HepG2 (cell line): Measurements from ENCODE around the gene EOGT. TPM values are rescaled to one million over a fixed set of nuclear protein-coding genes. Genes with fewer than 3 reads are reported as not detected.

ENCODE experiments used
- ATAC-seq: fragments of 200-7000 bp; cut with Tn5 transposase; 3 replicates; pipeline ENCODE4 v1.9.1; 2020; ENCODE audit warnings: mild to moderate bottlenecking, moderate library complexity
- BruUV-seq: library from RNA; stranded (reverse); fragments of 400-500 nt; replicated peaks from 2 replicates; lab custom pipeline; 2021; lab: Mats Ljungman, UMichigan
- CTCF ChIA-PET: fragments of 300-600 bp; formaldehyde crosslinking; extraction: SDS; loops from one replicate; lab custom pipeline; 2021; ENCODE audit warnings: low total read pairs, inconsistent platforms, low intra/inter-chr PET ratio; lab: Yijun Ruan, JAX
- POLR2A ChIA-PET: fragments of 350-600 bp; sonication (Branson Sonifier 250); formaldehyde crosslinking; loops from one replicate; lab custom pipeline; 2020; ENCODE audit warnings: antibody characterized with exemption, inconsistent platforms; lab: Yijun Ruan, JAX
- DNase-seq: peaks from one replicate; pipeline ENCODE4 v3.0.0-alpha.2; 2015; ENCODE audit warnings: low spot score
- FAIRE-seq: peaks from 3 replicates; lab custom pipeline; 2011; peaks lifted over from hg19 to GRCh38; lab: Jason Lieb, UNC
- H2AFZ ChIP-seq: one replicate; pipeline ENCODE4 v1.6.1; 2011; ENCODE audit warnings: low read length, inconsistent platforms
- H3K27ac ChIP-seq: fragments of 300-600 bp; 3 replicates; pipeline ENCODE4 v1.8.0; 2011; ENCODE audit warnings: mixed run types, mild to moderate bottlenecking, mixed read lengths, low read length, inconsistent platforms; ENCODE audit not compliant: insufficient read depth; ENCODE audit errors: extremely low read length
- H3K27me3 ChIP-seq, 2 experiments: fragments of 200-600 bp in 1 of 2; 2 replicates in 1 of 2; 3 replicates in 1 of 2; pipeline versions ENCODE4 v1.6.0 to v1.8.0; 2011; ENCODE audit warnings: low read length in 2 of 2, mild to moderate bottlenecking in 2 of 2, moderate library complexity in 2 of 2, inconsistent platforms in 1 of 2; ENCODE audit not compliant: insufficient read depth in 2 of 2, control insufficient read depth in 1 of 2
- H3K36me3 ChIP-seq, 2 experiments: fragments of 200-600 bp in 1 of 2; replicated peaks in 1 of 2; 2 replicates in 1 of 2; 3 replicates in 1 of 2; pipeline versions ENCODE4 v1.5.1 to v1.8.0; 2011; ENCODE audit warnings: low read length in 2 of 2, inconsistent platforms in 1 of 2; ENCODE audit not compliant: insufficient read depth in 2 of 2, control insufficient read depth in 1 of 2
- H3K4me1 ChIP-seq: 2 replicates; pipeline ENCODE4 v1.5.1; 2012; ENCODE audit warnings: low read length, inconsistent platforms; ENCODE audit not compliant: insufficient read depth
- H3K4me2 ChIP-seq: 2 replicates; pipeline ENCODE4 v1.6.0; 2011; ENCODE audit warnings: low read depth, low read length, inconsistent platforms
- H3K4me3 ChIP-seq, 3 experiments: fragments of 200-600 bp in 1 of 3; sonication (generic), shearing (Covaris generic) in 1 of 3; replicated peaks in 1 of 3; 2 replicates each; pipeline ENCODE4 v1.5.1; 2011 to 2016; ENCODE audit warnings: low read length in 3 of 3, inconsistent platforms in 2 of 3, low read depth in 2 of 3, mild to moderate bottlenecking in 2 of 3, control low read depth in 1 of 3, mixed read lengths in 1 of 3; ENCODE audit not compliant: insufficient read depth in 1 of 3
- H3K79me2 ChIP-seq: one replicate; pipeline ENCODE4 v1.6.1; 2011; ENCODE audit warnings: low read length, inconsistent platforms; ENCODE audit not compliant: insufficient read depth
- H3K9ac ChIP-seq: 2 replicates; pipeline ENCODE4 v1.6.0; 2011; ENCODE audit warnings: mild to moderate bottlenecking, low read depth, low read length, inconsistent platforms; ENCODE audit not compliant: insufficient read depth
- H3K9me3 ChIP-seq: 2 replicates; pipeline ENCODE4 v1.5.1; 2012; ENCODE audit warnings: mild to moderate bottlenecking, low read length
- H4K20me1 ChIP-seq: 2 replicates; pipeline ENCODE4 v1.6.0; 2011; ENCODE audit warnings: inconsistent platforms, mild to moderate bottlenecking, low read length, moderate library complexity; ENCODE audit not compliant: insufficient read depth
- AGO2 ChIP-seq: fragments of 200-400 bp; formaldehyde crosslinking; optimal IDR thresholded peaks from 2 replicates; pipeline ENCODE3; 2017; ENCODE audit warnings: mild to moderate bottlenecking, low read depth, low read length, moderate library complexity
- FOXA1 ChIP-seq, 2 experiments: fragments of 450-650 bp in 1 of 2; sonication (generic) in 1 of 2; formaldehyde crosslinking in 1 of 2; IDR thresholded peaks; 2 replicates each; pipeline versions ENCODE4 v1.4.0 to v1.6.1; 2016 to 2020; ENCODE audit warnings: missing genetic modification reagents in 1 of 2
- GTF3A ChIP-seq: sonication (generic); formaldehyde crosslinking; conservative IDR thresholded peaks from 2 replicates; pipeline ENCODE4 v1.4.0; 2020; ENCODE audit warnings: mild to moderate bottlenecking, missing genetic modification reagents
- HHEX ChIP-seq: IDR thresholded peaks from 2 replicates; pipeline ENCODE4 v1.6.1; 2016; ENCODE audit warnings: control low read depth
- KDM1A ChIP-seq: IDR thresholded peaks from 2 replicates; pipeline ENCODE4 v1.6.1; 2016; ENCODE audit warnings: missing compliant biosample characterization
- NBN ChIP-seq: fragments of 450-650 bp; conservative IDR thresholded peaks from 2 replicates; pipeline ENCODE4 v1.6.1; 2017
- PHF5A ChIP-seq: IDR thresholded peaks from one replicate; pipeline ENCODE4 v1.6.1; 2018; ENCODE audit warnings: low read depth, missing genetic modification reagents; ENCODE audit not compliant: unreplicated experiment
- SRSF4 ChIP-seq: fragments of 200-400 bp; formaldehyde crosslinking; IDR thresholded peaks from one replicate; pipeline ENCODE4 v1.6.1; 2018; ENCODE audit warnings: mild to moderate bottlenecking, low read depth, low read length, moderate library complexity; ENCODE audit not compliant: poor library complexity, severe bottlenecking
- TFDP2 ChIP-seq: sonication (generic); formaldehyde crosslinking; IDR thresholded peaks from 2 replicates; pipeline ENCODE4 v1.4.0; 2020; ENCODE audit warnings: missing genetic modification reagents
- ZNF256 ChIP-seq: sonication (generic); formaldehyde crosslinking; conservative IDR thresholded peaks from 2 replicates; pipeline ENCODE4 v1.4.0; 2020; ENCODE audit warnings: missing genetic modification reagents
- ZNF496 ChIP-seq: sonication (generic); formaldehyde crosslinking; IDR thresholded peaks from 2 replicates; pipeline ENCODE4 v1.8.1; 2023; ENCODE audit warnings: mild to moderate bottlenecking, moderate library complexity, missing genetic modification reagents; ENCODE audit not compliant: insufficient replicate concordance
- ZNF550 ChIP-seq: sonication (generic); formaldehyde crosslinking; IDR thresholded peaks from 2 replicates; pipeline ENCODE4 v1.4.0; 2020; ENCODE audit warnings: mild to moderate bottlenecking, missing genetic modification reagents, borderline replicate concordance
- ZNF772 ChIP-seq: sonication (generic); formaldehyde crosslinking; IDR thresholded peaks from 2 replicates; pipeline ENCODE4 v1.5.0; 2020; ENCODE audit warnings: mild to moderate bottlenecking, missing genetic modification reagents
- ZNF788 ChIP-seq: sonication (generic); formaldehyde crosslinking; IDR thresholded peaks from 2 replicates; pipeline ENCODE4 v1.5.0; 2020; ENCODE audit warnings: mild to moderate bottlenecking, missing genetic modification reagents, borderline replicate concordance
- WGBS: methylation state at CpG from one replicate; pipeline ENCODE4 v1.1.6; 2017; ENCODE audit warnings: low lambda C conversion rate; 5-methylcytosine and 5-hydroxymethylcytosine counted together
- in situ Hi-C: cut with HindIII; loops from 2 replicates; pipeline ENCODE4 v1.10.0; 2017; ENCODE audit warnings: low pct_unique_long_range_greater_than_20kb; ENCODE audit not compliant: extremely low pct_ligation_motif_present
- intact Hi-C: fragments of 100-400 bp; cut with micrococcal nuclease; formaldehyde crosslinking; loops from one replicate; pipeline ENCODE4 v1.10.0; 2022; ENCODE audit not compliant: unreplicated experiment
- polyA plus RNA-seq, 8 experiments: library from polyadenylated mRNA; depleted of rRNA in 3 of 8; stranded (reverse) in 7 of 8; unstranded in 1 of 8; fragments of >200 nt; fragmentation: Illumina TruSeq in 4 of 8; extraction: Trizol in 4 of 8; gene quantifications; 2 replicates each; pipeline versions ENCODE4 v1.2.1 to v1.2.3, GENCODE V29; 2011 to 2016; ENCODE audit warnings: low read depth in 4 of 8, missing spikeins in 1 of 8, mixed read lengths in 1 of 8; ENCODE audit not compliant: insufficient read depth in 1 of 8
- total RNA-seq, 5 experiments: library from RNA; depleted of rRNA; stranded (reverse); fragments of >200 nt; fragmentation: Illumina TruSeq; extraction: Trizol; gene quantifications; 2 replicates each; pipeline ENCODE4 v1.2.3, GENCODE V29; 2016; ENCODE audit warnings: low read depth in 1 of 5

The EOGT gene
- total and polyA plus RNA-seq, 2 of the 13 experiments (the other 11 are each of a cell fraction or from before 2014, with no cell fraction given), result 4.5 to 18.6 TPM

- in situ Hi-C loops, result no loop called here
- Histone ChIP-seq H2AFZ (no peak overlapping the region), H3K27me3 (no peaks in the 10 kb centered on the region), H3K27ac (no peak overlapping the region), H3K79me2 (no peaks in the 10 kb centered on the region), H3K9ac (no peak overlapping the region), H4K20me1 (no peaks in the 10 kb centered on the region), H3K9me3 (no peaks in the 10 kb centered on the region), H3K4me1 (no peaks in the 10 kb centered on the region), H3K4me2 (no peak overlapping the region), H3K4me3 (no peak overlapping the region), H3K36me3 (peaks cover 3 to 12% of the 10 kb centered on the region in 2 experiments)
- FAIRE-seq, result no peak
- BruUV-seq, result no TSS peak
- no peak for ATAC-seq
- no peak for DNase-seq
- TF ChIP-seq TFDP2 (CRISPR knock-in tag), result no peak
- TF ChIP-seq PHF5A (CRISPR knock-in tag), result no peak
- TF ChIP-seq NBN, result no peak
- no peak for TF ChIP-seq SRSF4
- TF ChIP-seq ZNF772 (CRISPR knock-in tag), result no peak
- TF ChIP-seq GTF3A (CRISPR knock-in tag), result no peak
- no peak for TF ChIP-seq ZNF788 (CRISPR knock-in tag)
- no peak for TF ChIP-seq KDM1A
- TF ChIP-seq ZNF550 (CRISPR knock-in tag), result no peak
- TF ChIP-seq ZNF256 (CRISPR knock-in tag), result no peak
- TF ChIP-seq FOXA1 (IDR thresholded peaks at IDR 0.05), result no peak
- TF ChIP-seq FOXA1 (CRISPR knock-in tag; IDR thresholded peaks at IDR 0.05), result no peak
- TF ChIP-seq ZNF496 (CRISPR knock-in tag), result no peak
- no peak for TF ChIP-seq AGO2
- no peak for TF ChIP-seq HHEX (CRISPR knock-in tag)
- ChIA-PET POLR2A (no interaction called here), CTCF (no interaction called here)
- WGBS, result 97% methylated on average over 6 of the region's 6 CpGs
- intact Hi-C loops, result no loop called here
These were observed 8.3 kb downstream of the EOGT start for GRCh38 chr3:69005071-69005790.
